D721Med (cell line): ENCODE results near the gene STK4.

ENCODE experiments used
- DNase-seq: peaks from one replicate; pipeline ENCODE4 v3.0.0; 2011; ENCODE audit warnings: low spot score; ENCODE audit not compliant: insufficient read length
- FAIRE-seq: peaks from 2 replicates; lab custom pipeline; 2011; peaks lifted over from hg19 to GRCh38; lab: Jason Lieb, UNC
- CTCF ChIP-seq: IDR thresholded peaks from 2 replicates; pipeline ENCODE4 v1.5.1; 2012; ENCODE audit warnings: mild to moderate bottlenecking, control low read depth; ENCODE audit not compliant: insufficient read depth; ENCODE audit errors: missing control alignments

The STK4 gene

DNA sequence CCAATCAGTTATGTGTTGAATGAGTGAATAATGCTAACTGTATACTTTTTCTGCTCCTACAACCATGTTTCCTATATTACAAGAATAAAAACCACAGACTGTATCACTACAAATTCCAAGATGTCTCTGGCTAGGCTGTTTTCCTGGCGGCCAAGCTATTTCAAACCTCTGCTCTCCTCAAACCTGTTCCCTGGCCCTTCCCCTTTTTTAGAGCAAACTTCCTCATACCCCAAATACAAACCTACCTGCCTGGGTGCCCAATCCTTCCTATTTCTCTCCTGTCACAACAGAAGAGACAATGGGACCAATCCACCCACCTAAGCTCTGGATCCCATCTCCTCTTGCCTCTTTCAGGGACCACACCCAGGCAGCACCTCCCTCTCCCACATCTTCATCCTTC lies 13.6 kb upstream of the STK4 start:
- TF ChIP-seq CTCF: no peak
- DNase-seq (no peak), FAIRE-seq (no peak)

DNA sequence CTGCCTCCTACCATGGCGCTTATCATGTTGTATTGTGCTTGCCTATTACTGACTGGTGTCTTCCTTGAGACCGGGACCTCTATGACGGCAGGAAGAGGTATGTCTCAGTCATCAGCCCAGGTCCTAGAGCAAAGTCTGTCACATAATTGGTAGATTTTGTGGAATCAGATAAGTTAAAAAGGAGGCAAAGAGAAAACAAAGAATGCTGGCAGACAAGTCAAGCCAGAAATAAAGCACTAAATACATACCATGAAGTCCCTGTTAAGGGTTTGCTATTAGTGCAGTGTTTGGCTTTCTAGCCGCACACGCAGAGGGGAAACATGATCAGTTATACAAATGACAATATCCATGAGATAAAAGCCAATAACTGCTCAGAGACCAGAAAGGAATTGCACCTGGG lies 12.1 kb upstream of the STK4 start:
- no peak for TF ChIP-seq CTCF
- no peak for FAIRE-seq
- no peak for DNase-seq

GRCh38 chr20:44955270-44955669 lies 11.0 kb upstream of the STK4 start:
- FAIRE-seq (no peak), DNase-seq (no peak)
- TF ChIP-seq CTCF: no peak

GRCh38 chr20:44956410-44956809 lies 9.9 kb upstream of the STK4 start:
- TF ChIP-seq CTCF: no peak
- FAIRE-seq (no peak), DNase-seq (no peak)

DNA sequence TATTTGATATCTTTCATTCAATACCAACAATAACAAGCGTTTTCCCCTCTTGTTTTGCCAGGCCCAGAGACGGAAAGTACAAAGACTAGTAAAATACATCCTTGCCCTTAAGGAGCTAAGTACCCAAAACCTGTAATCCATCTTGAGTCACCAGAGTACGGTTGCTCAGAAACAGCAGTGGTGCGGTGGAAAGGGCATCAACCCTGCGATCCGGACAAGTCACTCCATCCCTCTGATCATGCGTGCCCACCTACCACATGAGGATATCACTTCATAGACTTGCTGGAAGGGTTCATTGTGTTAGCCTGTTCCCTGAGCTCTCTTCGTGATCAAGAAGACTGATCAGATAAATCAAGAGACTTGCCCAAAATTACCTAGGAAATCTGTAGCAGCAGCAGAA lies 8.0 kb upstream of the STK4 start:
- no peak for FAIRE-seq
- no peak for DNase-seq
- TF ChIP-seq CTCF: no peak

GRCh38 chr20:44959082-44959637 lies 7.2 kb upstream of the STK4 start:
- TF ChIP-seq CTCF: no peak
- FAIRE-seq (no peak), DNase-seq (no peak)

DNA sequence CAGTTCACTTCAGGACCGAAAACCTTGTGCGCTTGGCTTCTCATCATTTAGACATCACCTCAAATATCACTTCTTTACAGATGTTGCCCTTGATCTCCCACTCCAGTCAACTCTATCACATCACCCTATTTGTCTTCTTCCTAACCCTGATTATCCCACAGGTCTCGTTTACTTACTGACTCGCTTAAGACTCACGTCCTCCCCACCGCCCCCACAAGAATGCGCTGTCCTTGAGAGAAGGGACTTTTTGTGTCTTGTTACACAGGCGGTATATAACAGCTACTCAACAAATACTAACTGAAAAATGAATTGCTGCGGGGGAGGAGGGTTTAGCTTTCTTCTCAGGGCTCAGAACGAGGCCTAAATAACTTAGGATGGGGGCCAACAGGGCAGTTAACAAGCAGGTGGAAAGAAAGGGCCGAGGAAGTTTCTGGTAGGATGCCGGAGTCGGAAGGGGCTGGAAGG lies 6.6 kb upstream of the STK4 start:
- FAIRE-seq: no peak
- DNase-seq: no peak
- no peak for TF ChIP-seq CTCF
